HG03521 (cell line): Measurements from ENCODE around the gene KRTAP10-11.
"Not testable (repeated sequence)": the region's sequence is repeated elsewhere in the genome, so short reads cannot be mapped to it uniquely, and the experiment has no call there.

Experiments
- ATAC-seq: cut with Tn5 transposase; IDR thresholded peaks from one replicate; pipeline ENCODE4 v1.9.1; 2021; ENCODE audit warnings: mild to moderate bottlenecking, moderate library complexity; ENCODE audit not compliant: unreplicated experiment

Gene KRTAP10-11

DNA sequence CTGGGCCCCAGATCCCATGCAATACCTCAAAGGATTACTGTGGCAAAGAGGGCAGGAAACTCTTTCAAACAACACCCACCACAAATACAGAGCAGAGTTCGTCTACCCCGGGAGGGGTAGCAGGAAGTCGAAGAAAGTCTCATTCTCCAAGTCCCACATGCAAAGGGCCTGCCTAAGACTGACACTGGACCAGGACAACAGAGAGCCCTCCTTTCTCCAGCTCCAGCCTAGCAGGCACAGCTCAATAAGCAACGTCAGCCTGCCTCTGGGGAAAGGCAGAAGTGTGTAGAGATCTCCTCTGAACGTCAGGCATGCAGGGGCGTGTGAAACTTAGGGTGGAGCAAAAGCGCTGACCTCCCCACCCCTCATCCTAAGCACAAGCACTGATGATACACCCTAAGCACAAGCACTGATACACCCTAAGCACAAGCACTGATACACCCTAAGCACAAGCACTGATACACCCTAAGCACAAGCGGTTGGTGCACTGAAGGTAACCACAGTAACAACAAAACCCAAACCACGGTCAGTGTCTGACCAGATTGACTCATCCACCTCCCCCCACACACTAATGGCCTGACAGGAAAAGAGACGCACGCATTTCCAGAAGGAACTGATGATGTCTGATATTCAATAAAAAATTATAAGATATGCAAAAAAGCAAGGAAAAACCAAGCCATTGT lies 12.8 kb downstream of the KRTAP10-11 start:
- no peak for ATAC-seq

DNA sequence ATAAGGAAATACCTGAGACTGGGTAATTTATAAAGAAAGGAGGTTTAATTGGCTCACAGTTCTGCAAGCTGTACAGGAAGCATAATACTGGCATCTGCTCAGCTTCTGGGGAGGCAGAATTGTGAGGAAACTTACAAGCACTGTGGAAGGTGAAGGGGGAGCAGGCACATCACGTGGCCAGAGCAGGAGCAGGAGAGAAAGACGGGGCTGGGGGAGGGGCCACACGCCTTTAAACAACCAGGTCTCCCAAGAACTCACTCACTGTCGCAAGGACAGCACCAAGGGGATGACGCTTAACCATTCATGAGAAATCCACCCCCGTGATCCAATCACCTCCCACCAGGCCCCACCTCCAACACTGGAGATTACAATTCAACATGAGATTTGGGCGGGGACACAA lies 15.4 kb downstream of the KRTAP10-11 start:
- ATAC-seq: not testable (repeated sequence)

DNA sequence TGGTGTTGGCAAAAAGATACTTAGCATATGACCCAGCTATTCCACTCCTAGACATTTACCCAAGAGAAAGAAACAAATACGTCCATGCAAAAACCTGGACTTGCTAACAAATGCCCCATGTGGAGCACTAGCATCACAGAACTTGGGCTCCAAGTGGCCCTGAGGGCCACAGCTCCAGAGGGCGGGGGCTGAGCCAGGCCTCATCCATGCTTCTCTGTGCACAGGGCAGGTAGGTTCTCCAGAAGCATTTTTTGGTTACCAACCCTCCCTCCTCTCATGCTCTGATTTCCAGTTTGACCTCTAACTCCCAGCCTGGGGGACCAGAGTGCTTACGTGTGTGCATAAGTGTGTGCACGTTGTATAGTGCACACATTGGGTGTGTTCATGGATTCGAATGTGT lies 18.5 kb downstream of the KRTAP10-11 start:
- ATAC-seq: no peak

DNA sequence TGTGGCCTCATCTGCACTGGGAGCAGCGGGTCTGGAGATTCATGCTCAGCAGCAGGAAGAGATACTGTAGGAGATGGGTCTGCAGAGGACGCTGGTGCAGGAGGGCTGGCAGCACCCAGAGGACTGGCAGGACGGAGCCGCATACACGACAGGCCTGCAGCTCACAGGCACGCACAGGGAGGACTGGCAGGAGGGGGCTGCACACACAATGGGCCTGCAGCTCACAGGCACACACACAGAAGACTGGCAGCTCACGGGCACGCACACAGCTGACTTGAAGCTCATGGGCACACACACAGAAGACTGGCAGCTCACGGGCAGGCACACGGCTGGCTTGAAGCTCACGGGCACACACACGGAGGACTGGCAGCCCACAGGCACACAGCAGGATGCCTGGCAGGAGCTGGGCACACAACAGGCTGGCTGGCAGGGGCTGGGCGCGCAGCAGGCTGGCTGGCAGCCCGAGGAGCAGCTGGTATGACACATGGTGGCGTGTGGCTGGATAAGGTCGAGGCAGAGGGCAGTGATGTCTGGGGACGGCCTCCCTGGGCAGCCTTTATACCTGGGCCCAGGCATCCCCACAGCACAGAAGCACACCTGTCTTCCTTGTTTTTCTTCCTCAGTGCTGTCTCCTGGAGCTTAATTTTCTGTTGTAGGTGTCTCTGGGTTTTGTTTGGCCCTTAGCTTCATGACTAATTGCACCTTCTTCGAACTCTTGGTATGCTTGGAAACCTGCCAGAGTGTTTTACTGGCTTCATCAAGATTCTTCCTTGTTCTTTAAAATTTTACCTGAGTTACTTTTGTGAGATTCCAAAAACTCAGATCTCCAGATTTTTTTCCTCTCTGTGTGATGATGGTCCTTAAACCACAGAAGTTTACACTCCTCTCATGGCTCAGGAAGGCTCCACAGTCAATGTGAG lies 20.4 kb downstream of the KRTAP10-11 start, which contains the start of gene KRTAP12-2:
KRTAP12-2 (minus strand) TSS at position 527 of the 920 bp plus-strand sequence; CDS start at position 486, 41 bp downstream.
- no peak for ATAC-seq

DNA sequence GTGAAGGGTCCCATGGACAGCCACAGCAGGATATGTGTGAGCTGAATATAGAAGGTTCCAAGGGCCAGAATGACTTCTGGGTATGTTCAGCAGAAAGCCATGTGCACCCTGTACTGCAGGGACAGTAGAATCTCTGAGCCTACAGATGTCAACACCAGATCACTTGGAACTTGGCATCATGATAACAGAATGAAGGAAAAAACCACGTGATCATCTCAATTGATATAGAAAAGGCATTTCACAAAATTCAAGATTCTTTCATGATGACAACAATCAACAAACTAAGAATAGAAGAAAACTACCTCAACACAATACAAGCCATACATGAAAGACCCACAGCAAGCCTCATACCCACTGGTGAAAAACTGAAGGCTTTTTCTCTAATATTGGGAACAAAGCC lies 21.4 kb downstream of the KRTAP10-11 start:
- no peak for ATAC-seq

DNA sequence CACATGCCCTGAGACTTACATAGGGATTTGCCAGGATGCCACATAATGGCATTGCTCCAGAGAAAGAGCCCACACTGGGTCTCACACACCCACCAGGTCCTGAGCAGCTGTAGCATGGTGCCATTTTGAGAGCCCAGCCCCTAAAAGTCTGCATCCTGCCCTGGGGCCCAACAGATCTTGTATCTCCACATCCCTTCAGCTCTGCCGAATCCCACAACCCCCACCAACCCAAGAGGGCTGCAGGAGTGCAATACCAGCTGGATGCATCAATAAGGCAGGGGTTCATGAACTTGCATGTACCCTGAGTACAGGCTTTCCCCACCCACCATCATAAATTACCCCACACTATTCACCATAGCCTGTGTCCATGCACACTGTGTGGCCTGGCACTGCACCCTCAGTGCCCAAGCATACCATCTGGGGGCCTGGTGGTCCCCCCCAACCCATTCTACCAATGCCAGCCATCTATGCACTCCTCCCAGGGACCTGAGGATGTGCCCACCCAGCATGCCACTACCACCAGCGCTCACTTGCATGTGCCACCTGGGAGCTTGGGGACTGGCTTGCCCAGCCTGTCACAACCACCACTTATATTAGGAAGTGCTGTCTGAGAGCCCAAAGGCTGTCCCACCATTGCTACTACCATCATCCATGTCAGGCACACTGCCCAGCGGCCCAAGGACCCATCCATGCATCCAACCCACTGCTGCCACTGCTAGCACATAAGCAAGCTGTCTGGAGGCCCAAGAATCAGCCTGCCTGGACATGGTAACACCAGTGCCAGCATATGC lies 24.6 kb downstream of the KRTAP10-11 start:
- ATAC-seq: no peak

DNA sequence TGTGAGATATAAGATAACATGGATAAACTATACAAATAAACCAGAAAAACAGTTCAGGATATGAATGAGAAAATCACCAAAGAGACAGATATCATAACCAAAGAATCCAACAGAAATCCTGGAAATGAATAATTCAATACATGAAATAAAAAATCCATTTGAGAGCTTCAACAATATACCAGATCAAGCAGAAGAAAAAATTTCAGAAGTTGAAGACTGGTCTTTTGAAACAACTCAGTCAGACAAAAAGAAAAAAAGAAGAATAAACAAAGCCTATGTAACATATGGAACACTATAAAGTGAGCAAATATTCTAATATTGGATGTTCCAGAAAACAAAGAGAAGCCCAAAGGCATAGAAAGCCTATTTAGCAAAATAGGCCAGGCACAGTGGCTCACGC lies 25.7 kb downstream of the KRTAP10-11 start:
- ATAC-seq: no peak

DNA sequence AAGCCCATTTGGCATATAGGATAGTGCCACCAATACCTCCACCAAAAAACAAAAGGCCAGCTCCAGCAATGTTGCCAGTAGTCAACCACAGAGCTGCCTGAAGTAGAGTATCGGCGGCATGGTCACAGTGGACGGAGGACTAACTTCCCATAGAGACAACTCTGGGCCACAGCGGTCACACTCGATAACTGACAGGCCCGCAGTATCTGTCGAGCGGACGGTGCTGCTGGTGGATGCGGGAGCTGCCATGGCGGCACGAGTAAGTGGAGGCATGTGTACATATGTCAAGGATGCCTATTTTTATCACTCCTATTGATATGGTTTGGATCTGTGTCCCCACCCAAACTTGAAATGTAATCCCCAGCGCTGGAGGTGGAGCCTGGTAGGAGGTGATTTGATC lies 31.7 kb downstream of the KRTAP10-11 start:
- no peak for ATAC-seq

DNA sequence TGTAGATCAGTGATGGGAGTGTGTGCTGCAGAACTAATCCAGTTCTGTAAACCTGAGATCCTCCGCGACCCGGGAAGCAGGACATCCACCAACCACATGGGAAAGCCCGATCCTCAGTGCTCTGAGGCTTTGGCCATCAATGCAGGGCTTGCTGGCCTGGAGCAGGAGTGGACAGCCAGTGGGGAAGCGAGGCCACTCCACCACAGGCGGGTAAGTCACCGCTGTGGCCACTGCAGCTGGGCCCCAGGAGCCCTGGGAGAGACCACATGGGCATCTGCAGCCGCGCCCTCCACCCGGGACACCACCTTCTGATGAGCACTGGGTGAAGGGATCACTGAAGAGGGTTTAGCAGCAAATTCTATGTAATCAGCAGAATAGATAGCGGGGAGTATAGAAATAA lies 34.9 kb downstream of the KRTAP10-11 start:
- no peak for ATAC-seq

DNA sequence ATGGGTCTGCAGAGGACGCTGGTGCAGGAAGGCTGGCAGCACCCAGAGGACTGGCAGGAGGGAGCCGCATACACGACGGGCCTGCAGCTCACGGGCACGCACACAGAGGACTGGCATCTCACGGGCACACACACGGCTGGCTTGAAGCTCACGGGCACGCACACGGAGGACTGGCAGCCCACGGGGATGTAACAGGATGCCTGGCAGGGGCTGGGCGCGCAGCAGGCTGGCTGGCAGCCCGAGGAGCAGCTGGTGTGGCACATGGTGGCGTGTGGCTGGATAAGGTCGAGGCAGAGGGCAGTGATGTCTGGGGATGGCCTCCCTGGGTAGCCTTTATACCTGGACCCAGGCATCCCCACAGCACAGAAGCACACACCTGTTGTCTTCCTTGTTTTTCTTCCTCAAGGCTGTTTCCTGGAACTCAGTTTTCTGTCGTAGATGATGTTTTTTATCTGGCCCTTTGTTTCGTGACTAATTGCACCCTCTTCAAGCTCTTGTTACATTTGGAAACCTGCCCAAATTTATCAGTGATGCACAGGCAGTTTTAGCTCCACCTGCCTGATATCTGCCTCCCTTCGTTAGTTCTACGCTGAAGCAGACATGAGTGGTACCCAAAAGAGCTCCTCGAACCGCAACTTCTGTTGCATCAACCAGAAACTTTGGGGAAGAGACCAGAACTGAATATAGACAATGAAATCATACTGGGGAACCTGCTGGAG lies 35.8 kb downstream of the KRTAP10-11 start, which contains the start of gene KRTAP12-1:
KRTAP12-1 (minus strand) TSS at position 303 of the 719 bp plus-strand sequence; CDS start at position 263, 40 bp downstream.
- no peak for ATAC-seq

DNA sequence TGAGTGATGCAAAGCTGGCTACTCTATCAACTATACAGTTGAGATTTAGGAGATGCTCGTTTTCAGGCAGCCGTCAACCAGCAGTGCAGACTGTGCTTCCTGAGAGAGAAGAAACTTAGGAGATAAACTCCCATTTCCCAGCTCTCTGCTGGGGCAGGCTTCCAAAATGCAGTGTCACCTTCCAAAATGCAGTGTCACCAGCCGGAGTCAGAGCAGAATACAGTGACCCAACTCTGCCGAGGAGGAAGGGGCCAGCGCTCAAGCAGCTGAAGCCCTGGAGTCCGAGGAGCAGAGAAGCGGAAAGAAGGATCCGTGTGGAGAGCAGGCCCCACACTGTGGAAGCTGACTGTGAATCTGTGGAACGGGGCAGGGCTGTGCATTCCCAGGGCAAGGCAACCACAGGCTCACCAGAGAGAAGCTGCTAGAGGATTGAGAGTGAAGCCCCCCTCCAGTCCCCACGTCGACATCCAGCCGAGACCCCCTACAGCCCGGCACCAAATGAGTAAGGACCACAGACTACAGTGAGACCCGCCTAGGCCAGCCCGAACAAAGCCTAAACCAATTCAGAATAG lies 36.5 kb downstream of the KRTAP10-11 start:
- ATAC-seq: no peak

DNA sequence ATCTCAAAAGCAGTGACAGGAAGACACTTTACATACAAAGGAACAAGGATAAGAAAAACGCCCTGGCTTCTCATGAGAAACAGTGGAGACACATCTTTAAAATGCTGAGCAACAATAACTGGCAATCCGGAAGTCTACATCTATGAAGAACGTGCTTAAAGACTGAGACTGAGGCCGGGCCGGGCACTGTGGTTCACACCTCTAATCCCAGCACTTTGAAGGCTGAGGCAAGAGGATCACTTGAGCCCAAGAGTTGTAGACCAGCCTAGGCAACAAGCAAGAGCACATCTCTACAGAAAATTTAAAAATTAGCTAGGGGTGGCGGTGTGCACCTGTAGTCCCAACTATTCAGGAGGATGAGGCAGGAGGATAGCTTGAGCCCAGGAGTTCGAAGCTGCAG lies 37.9 kb downstream of the KRTAP10-11 start:
- no peak for ATAC-seq

DNA sequence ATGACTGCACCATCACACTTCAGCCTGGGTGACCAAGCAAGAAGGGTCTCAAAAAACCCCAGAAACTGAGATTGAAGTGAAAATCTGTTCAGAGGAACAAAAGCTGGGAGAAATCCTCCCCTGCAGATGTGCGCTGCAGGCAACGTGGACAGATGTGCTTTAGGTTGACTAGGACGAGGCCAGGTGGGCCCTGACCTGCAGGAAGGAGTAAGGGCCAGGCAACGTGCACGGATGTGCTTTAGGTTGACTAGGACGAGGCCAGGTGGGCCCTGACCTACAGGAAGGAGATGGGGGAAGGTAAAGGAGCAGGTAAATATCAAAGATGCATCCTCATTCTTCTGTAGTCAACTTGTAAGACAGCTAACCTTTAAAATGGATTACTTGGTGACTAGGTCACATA lies 38.3 kb downstream of the KRTAP10-11 start:
- ATAC-seq: no peak

DNA sequence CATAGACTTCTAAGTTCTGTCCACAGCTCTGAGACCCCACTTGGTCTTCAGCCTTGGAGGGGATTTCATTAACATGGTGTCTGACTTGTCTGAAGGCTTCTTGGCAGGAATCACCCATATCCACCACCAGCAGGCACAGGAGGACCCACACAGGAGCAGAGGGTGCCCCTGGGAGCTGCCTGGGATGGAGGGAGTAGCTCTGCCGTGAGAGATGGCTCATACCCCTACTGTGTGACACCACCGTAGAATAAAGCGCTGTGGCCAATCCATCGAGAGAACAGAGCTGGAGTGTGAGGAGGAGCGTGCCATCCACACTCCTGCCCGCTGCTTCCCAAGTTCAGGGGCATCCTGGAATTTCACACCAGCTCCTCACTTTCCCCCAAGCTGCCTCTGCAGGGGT lies 38.8 kb downstream of the KRTAP10-11 start:
- not testable (repeated sequence) for ATAC-seq

DNA sequence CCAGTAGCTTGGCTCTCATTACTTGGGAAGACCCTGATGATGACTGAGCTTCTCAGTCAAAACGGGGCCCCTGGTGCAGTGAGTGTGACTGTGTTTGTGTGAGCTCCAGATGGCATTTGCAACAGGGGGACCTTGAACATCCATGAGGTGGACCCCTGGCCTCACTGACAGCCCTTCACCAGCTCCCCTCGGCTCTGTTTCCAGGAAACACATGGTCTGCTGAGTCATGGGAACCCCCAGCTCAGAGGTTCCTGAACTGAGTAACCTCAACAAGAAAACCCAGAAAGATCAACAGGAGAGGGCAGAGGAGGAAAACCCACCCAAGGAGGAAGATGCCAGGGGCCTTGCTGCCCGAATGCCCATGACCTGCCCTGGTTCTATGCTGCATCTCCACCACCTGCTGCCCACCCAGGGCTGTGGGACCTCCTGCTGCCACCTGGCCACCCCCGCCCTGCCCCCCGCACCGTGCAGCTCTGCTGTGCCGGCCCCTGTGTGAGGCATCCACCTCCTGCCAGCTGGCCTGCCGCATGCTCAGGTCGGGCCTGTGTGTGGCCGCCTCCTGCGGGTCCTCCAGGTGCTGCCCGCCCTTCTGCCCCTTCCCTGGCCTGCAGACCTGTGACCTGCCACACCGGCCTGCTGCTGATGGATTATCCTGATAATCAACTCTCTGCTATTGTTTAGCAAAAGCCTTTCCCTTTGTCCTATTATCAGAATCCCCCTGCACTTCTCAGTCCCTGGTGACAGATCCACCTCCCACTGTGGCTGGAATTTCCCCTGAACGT lies 40.0 kb downstream of the KRTAP10-11 start:
- no peak for ATAC-seq

DNA sequence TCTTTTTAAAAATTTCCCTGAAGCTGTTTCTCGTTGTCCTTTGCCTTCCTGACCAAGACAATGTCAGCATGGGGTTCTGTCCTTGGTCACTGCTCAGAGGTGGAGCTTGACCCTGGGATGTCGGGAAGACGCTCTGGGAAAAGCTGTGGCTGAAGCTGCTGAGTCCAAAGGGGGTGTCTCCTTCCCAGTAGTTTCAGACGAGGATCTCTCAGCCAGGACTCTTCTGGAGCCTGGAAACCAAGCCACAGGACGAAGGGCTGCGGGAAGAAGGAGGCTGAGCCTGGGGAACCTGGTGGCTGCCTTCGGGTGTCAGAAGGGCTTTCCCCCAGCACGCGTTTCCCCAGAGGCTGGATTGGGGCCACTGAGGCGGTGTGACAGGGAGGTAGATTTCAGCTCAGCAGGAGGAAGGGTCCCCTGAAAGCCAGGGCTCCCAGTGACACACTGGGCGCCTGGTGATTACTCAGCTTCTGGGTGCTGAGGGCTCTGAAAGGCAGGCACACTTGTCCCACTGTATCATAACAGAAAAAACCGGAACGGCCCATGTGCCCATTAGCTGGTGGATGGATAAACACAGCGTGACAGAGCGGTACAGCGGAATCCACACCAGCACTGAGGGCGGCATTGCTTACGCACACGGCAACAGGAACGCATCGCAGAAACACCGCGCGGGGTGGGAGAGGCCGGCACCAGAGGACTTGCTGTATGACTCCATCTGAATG lies 40.8 kb downstream of the KRTAP10-11 start:
- no peak for ATAC-seq

DNA sequence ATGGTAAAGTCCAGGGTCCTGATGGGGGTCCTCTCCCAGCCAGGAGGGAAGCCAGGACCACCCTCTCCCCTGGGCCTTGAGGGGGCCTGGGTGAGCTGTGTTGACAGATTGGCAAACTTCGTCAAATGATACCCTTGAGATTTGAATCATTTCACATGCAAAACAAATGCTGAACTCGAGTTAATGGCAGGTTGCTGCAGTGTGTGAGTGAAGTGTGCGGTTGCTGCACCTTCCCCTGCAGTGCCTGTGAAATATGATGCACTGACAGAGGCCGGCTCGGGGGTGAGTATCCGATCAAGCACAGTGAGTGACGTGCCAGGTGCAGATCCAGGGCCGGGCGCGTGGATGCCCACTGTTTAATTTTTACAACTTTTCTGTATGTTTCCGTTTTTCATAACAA lies 41.5 kb downstream of the KRTAP10-11 start:
- no peak for ATAC-seq

DNA sequence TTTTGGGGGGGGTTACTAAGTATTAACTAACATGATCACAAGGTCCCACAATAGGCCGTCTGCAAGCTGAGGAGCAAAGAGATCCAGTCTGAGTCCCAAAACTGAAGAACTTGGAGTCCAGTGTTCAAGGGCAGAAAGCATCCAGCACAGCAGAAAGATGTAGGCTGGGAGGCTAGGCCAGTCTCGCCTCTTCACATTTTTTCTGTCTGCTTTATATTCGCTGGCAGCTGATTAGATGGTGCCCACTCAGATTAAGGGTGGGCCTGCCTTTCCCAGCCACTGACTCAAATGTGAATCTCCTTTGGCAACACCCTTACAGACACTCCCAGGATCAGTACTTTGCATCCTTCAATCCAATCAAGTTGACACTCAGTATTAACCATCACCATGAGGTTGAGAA lies 43.5 kb downstream of the KRTAP10-11 start:
- ATAC-seq: not testable (repeated sequence)

DNA sequence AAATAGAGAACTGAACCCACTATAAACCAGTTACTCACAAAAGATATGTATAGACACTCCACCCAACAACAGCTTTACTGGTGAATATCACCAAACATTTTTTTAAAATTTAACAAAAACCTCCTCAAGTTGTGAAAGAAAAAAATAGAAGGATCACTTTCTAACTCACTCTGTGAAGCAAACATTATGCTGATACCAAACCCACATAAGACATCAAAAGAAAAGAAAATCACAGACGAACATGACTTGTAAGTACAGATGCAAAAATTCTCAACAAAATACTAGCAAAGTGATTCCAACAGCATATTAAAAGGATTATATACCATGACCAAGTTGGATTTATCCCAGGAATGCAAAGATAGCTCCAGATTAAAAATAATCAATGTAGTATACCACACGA lies 45.5 kb downstream of the KRTAP10-11 start:
- ATAC-seq: no peak
